ENCODE data around the gene DGKH.

DNA sequence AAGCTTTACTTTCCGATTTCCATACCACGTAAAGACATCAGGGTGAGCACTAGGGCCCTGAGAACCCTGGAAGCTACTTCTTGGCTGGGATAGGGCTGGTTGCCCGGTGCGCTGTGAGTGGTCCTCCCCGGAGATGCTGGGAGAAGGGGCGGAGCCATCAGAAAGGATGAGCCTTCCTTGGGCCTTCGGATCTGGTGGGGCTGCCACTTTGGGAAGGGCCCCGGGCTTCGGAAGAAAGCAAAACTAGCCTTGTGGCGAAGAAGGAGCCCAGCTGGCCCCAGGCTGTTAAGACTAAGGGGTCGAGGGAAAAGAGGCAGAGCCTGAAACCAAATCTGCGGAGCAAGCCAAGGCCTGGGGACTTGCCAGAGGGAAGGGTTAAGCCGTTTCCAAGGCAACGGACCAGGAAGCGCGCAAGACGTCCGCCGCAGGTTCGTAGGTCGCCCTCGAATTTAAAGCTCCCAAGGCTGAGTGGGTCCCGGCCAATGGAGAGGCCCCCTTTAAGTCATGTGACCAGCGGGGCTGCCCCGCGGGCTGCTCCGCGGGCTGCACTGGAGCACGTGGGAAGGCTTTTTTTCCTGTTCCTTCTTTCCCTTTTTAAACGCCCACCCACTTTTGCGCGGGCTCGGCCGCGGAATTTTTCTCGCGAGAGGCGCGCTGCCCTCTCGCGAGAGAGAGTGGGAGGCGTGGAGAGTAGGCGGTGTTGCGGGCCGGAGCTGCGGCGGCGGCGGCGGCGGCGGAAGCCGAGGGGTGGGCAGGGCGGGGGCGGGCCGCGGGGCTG is 223.1 kb downstream of the DGKH start:
- TF ChIP-seq, protein P1, sequence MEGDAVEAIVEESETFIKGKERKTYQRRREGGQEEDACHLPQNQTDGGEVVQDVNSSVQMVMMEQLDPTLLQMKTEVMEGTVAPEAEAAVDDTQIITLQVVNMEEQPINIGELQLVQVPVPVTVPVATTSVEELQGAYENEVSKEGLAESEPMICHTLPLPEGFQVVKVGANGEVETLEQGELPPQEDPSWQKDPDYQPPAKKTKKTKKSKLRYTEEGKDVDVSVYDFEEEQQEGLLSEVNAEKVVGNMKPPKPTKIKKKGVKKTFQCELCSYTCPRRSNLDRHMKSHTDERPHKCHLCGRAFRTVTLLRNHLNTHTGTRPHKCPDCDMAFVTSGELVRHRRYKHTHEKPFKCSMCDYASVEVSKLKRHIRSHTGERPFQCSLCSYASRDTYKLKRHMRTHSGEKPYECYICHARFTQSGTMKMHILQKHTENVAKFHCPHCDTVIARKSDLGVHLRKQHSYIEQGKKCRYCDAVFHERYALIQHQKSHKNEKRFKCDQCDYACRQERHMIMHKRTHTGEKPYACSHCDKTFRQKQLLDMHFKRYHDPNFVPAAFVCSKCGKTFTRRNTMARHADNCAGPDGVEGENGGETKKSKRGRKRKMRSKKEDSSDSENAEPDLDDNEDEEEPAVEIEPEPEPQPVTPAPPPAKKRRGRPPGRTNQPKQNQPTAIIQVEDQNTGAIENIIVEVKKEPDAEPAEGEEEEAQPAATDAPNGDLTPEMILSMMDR (IDR thresholded peaks at IDR 0.05; ENCODE audit: low read depth, low read length) = no peak
- TF ChIP-seq EZH2phosphoT487 (IDR thresholded peaks at IDR 0.05; ENCODE audit: low read depth) = no peak
